Loucy (cell line): ENCODE results near the gene MTHFD1.

Source experiments
- H2AFZ ChIP-seq: fragments of 200-600 bp; sonication (generic); 2 replicates; pipeline ENCODE4 v1.6.0; 2016; ENCODE audit warnings: antibody characterized with exemption, mild to moderate bottlenecking, low read length, moderate library complexity
- H3F3A ChIP-seq: fragments of 200-600 bp; 2 replicates; pipeline ENCODE4 v1.6.0; 2016; ENCODE audit warnings: antibody characterized with exemption, low read depth, mild to moderate bottlenecking
- H3K27me3 ChIP-seq: fragments of 200-600 bp; sonication (generic); 2 replicates; pipeline ENCODE4 v1.6.1; 2014; ENCODE audit warnings: low read length, mild to moderate bottlenecking; ENCODE audit not compliant: insufficient read depth, poor library complexity, severe bottlenecking
- H3K36me3 ChIP-seq: fragments of 200-600 bp; sonication (generic); 2 replicates; pipeline ENCODE4 v1.6.1; 2016; ENCODE audit warnings: low read length; ENCODE audit not compliant: insufficient read depth
- H3K4me1 ChIP-seq: fragments of 200-600 bp; sonication (generic); 2 replicates; pipeline ENCODE4 v1.5.1; 2014; ENCODE audit warnings: low read length, mild to moderate bottlenecking; ENCODE audit not compliant: insufficient read depth, poor library complexity, severe bottlenecking
- H3K4me2 ChIP-seq: fragments of 200-600 bp; sonication (generic); 2 replicates; pipeline ENCODE4 v1.6.0; 2014; ENCODE audit warnings: antibody characterized with exemption, low read length, low read depth, mild to moderate bottlenecking; ENCODE audit not compliant: poor library complexity, severe bottlenecking
- H3K4me3 ChIP-seq: fragments of 200-600 bp; sonication (generic); 2 replicates; pipeline ENCODE4 v1.5.1; 2014; ENCODE audit warnings: low read length, mild to moderate bottlenecking, mixed read lengths; ENCODE audit not compliant: poor library complexity, severe bottlenecking
- H3K79me2 ChIP-seq: fragments of 200-600 bp; sonication (generic); 2 replicates; pipeline ENCODE4 v1.6.1; 2014; ENCODE audit warnings: low read length; ENCODE audit not compliant: insufficient read depth
- H3K9ac ChIP-seq: fragments of 200-600 bp; sonication (generic); 2 replicates; pipeline ENCODE4 v1.6.0; 2014; ENCODE audit warnings: mild to moderate bottlenecking, low read depth, low read length, moderate library complexity; ENCODE audit not compliant: poor library complexity, severe bottlenecking
- H3K9me2 ChIP-seq: fragments of 200-600 bp; sonication (generic); replicated peaks from 2 replicates; pipeline ENCODE4 v1.6.1; 2016; ENCODE audit warnings: low read depth, low read length, mixed read lengths
- H3K9me3 ChIP-seq: fragments of 200-600 bp; sonication (generic); 2 replicates; pipeline ENCODE4 v1.6.1; 2014; ENCODE audit warnings: mild to moderate bottlenecking, antibody characterized with exemption, low read length, low read depth; ENCODE audit not compliant: insufficient read depth
- H4K20me1 ChIP-seq: fragments of 200-600 bp; sonication (generic); 2 replicates; pipeline ENCODE4 v1.6.0; 2014; ENCODE audit warnings: antibody characterized with exemption, low read length, mild to moderate bottlenecking; ENCODE audit not compliant: insufficient read depth, poor library complexity, severe bottlenecking
- CTCF ChIP-seq: fragments of 200-600 bp; sonication (generic); conservative IDR thresholded peaks from 2 replicates; pipeline ENCODE4 v1.5.1; 2014; ENCODE audit warnings: mild to moderate bottlenecking, antibody characterized with exemption, low read length
- EZH2phosphoT487 ChIP-seq: fragments of 200-600 bp; IDR thresholded peaks from 2 replicates; pipeline ENCODE4 v1.6.1; 2018; ENCODE audit warnings: antibody characterized with exemption, mild to moderate bottlenecking, moderate library complexity, borderline replicate concordance

Gene MTHFD1

GRCh38 chr14:64422756-64423155, 34.6 kb downstream of the MTHFD1 start:
- Histone ChIP-seq H3K9ac (no peak overlapping the region), H3K4me1 (no peaks in the 10 kb centered on the region), H2AFZ (no peak overlapping the region), H3K36me3 (peaks cover 73% of the 10 kb centered on the region), H3K4me2 (no peak overlapping the region), H3K9me2 (no peaks in the 10 kb centered on the region), H4K20me1 (no peaks in the 10 kb centered on the region), H3K4me3 (no peak overlapping the region), H3F3A (no peaks in the 10 kb centered on the region), H3K9me3 (no peaks in the 10 kb centered on the region), H3K27me3 (no peaks in the 10 kb centered on the region), H3K79me2 (no peaks in the 10 kb centered on the region)
- TF ChIP-seq EZH2phosphoT487 (no peak), CTCF (no peak)

GRCh38 chr14:64423987-64424386, 35.8 kb downstream of the MTHFD1 start:
- no peak overlapping the region for H3K4me2 ChIP-seq
- no peak for TF ChIP-seq CTCF
- TF ChIP-seq EZH2phosphoT487: no peak
- H3K9ac ChIP-seq: no peak overlapping the region
- no peak overlapping the region for H3K4me3 ChIP-seq
- H3F3A ChIP-seq: no peaks in the 10 kb centered on the region
- no peaks in the 10 kb centered on the region for H3K27me3 ChIP-seq
- no peaks in the 10 kb centered on the region for H3K4me1 ChIP-seq
- no peaks in the 10 kb centered on the region for H3K9me3 ChIP-seq
- H3K9me2 ChIP-seq: no peaks in the 10 kb centered on the region
- peaks cover 77% of the 10 kb centered on the region for H3K36me3 ChIP-seq
- H3K79me2 ChIP-seq: no peaks in the 10 kb centered on the region
- no peak overlapping the region for H2AFZ ChIP-seq
- no peaks in the 10 kb centered on the region for H4K20me1 ChIP-seq

GRCh38 chr14:64434528-64434927, 46.4 kb downstream of the MTHFD1 start:
- Histone ChIP-seq H2AFZ (no peak overlapping the region), H3K9me3 (no peaks in the 10 kb centered on the region), H3K79me2 (no peaks in the 10 kb centered on the region), H3K4me3 (no peak overlapping the region), H3K9ac (no peak overlapping the region), H4K20me1 (no peaks in the 10 kb centered on the region), H3K9me2 (no peaks in the 10 kb centered on the region), H3K4me2 (no peak overlapping the region), H3K36me3 (peaks cover 79% of the 10 kb centered on the region; the same call in 1 of the 2 replicates), H3K4me1 (no peaks in the 10 kb centered on the region), H3F3A (no peaks in the 10 kb centered on the region), H3K27me3 (no peaks in the 10 kb centered on the region)
- TF ChIP-seq EZH2phosphoT487 (no peak), CTCF (no peak)
